Gastrocnemius medialis (tissue), 4 donors: ENCODE data around the gene OBSCN. TPM values are rescaled to one million over a fixed set of nuclear protein-coding genes. Genes with fewer than 3 reads are reported as not detected.
A peak's percentile ranks its signal among the peaks of the same experiment; 100 is the strongest.

Experiments used
- ATAC-seq, 2 donors: fragments of 150-250 bp; one replicate each; pipeline ENCODE4 v1.9.1; 2016
- DNase-seq, 2 donors: peaks; one replicate each; pipeline ENCODE4 v3.0.0-alpha.2; 2019
- H3K27ac ChIP-seq, 4 donors: fragments of 200-600 bp; sonication (generic); 1 replicate in 1 of 4; 2 replicates in 3 of 4; pipeline ENCODE4 v1.5.1; 2016 to 2018; ENCODE audit warnings: mild to moderate bottlenecking in 2 of 4, moderate library complexity in 1 of 4
- H3K27me3 ChIP-seq, 3 donors: fragments of 200-600 bp; sonication (generic) in 2 of 3; 1 replicate in 1 of 3; 2 replicates in 2 of 3; pipeline versions ENCODE4 v1.5.1 to v1.6.0; 2016 to 2019; ENCODE audit warnings: mild to moderate bottlenecking in 1 of 3, moderate library complexity in 1 of 3
- H3K36me3 ChIP-seq, 2 donors: fragments of 200-600 bp; sonication (generic) in 1 of 2; one replicate each; pipeline ENCODE4 v1.5.1; 2017 to 2018
- H3K4me1 ChIP-seq, 2 donors: fragments of 200-600 bp; sonication (generic) in 1 of 2; one replicate each; pipeline ENCODE4 v1.5.1; 2016 to 2017; ENCODE audit warnings: mild to moderate bottlenecking in 2 of 2
- H3K4me3 ChIP-seq, 4 donors: fragments of 200-600 bp; sonication (generic) in 3 of 4; 1 replicate in 1 of 4; 2 replicates in 3 of 4; pipeline ENCODE4 v1.5.1; 2016 to 2019; ENCODE audit warnings: mild to moderate bottlenecking in 2 of 4
- H3K9me3 ChIP-seq, 3 donors: fragments of 200-600 bp; sonication (generic) in 2 of 3; 1 replicate in 1 of 3; 2 replicates in 2 of 3; pipeline ENCODE4 v1.5.1; 2016 to 2019
- CTCF ChIP-seq, 5 experiments: fragments of 450-650 bp in 3 of 5; fragments of 200-600 bp in 2 of 5; sonication (generic) in 2 of 5; IDR thresholded peaks in 4 of 5; conservative IDR thresholded peaks in 1 of 5; 1 replicate in 4 of 5; 2 replicates in 1 of 5; pipeline ENCODE4 v1.5.1; 2016 to 2019; ENCODE audit warnings: antibody characterized with exemption in 5 of 5, mild to moderate bottlenecking in 3 of 5, moderate library complexity in 3 of 5
- POLR2A ChIP-seq, 2 donors: fragments of 450-650 bp; IDR thresholded peaks; one replicate each; pipeline ENCODE4 v1.6.1; 2017; ENCODE audit warnings: antibody characterized with exemption in 2 of 2, mild to moderate bottlenecking in 2 of 2, moderate library complexity in 2 of 2
- in situ Hi-C, 4 donors: fragments of 200-750 bp; cut with MboI; loops; one replicate each; pipeline versions ENCODE4 v1.15.0 to v1.8.0; 2017; ENCODE audit warnings: low sequenced_read_pairs in 4 of 4
- intact Hi-C: fragments of 100-400 bp; cut with DNase I; formaldehyde crosslinking; loops from one replicate; pipeline ENCODE4 v1.15.1; 2023; ENCODE audit warnings: low total_unique reads
- total RNA-seq, 4 donors: library from RNA; depleted of rRNA; stranded (reverse); fragments of >200 nt; gene quantifications; one replicate each; pipeline versions ENCODE4 v1.1.0 to v1.2.3, GENCODE V29; 2016

The OBSCN gene
- total RNA-seq, 4 donors from 2014 or later: 798 to 1,571 (median 1,162) TPM

- no peak for TF ChIP-seq POLR2A (IDR thresholded peaks at IDR 0.05)
- TF ChIP-seq CTCF (IDR thresholded peaks at IDR 0.05 in 4 of 5, conservative IDR thresholded peaks at IDR 0.05 in 1 of 5): no peak
- H3K36me3 ChIP-seq: peaks cover 0 to 100% of the 10 kb centered on the region in 2 donors
- DNase-seq (no peak), ATAC-seq (no peak)
- H3K4me1 ChIP-seq: no peaks in the 10 kb centered on the region
- H3K27ac ChIP-seq: no peak overlapping the region
- intact Hi-C loops (no loop called here), in situ Hi-C loops (loop anchor here in 1 of 4 donors (10.0 kb wide), 1 partner anchor 57 kb away; no protein-coding TSS in a partner anchor)
- H3K27me3 ChIP-seq: no peaks in the 10 kb centered on the region
- no peaks in the 10 kb centered on the region for H3K9me3 ChIP-seq
- H3K4me3 ChIP-seq: no peak overlapping the region
These were observed 90.0 kb downstream of the OBSCN start for GRCh38 chr1:228297822-228298221.

GRCh38 chr1:228298471-228298870 is 90.6 kb downstream of the OBSCN start:
- no peaks in the 10 kb centered on the region for H3K4me1 ChIP-seq
- no peak overlapping the region for H3K4me3 ChIP-seq
- H3K27me3 ChIP-seq: no peaks in the 10 kb centered on the region
- intact Hi-C loops (no loop called here), in situ Hi-C loops (loop anchor here in 1 of 4 donors (10.0 kb wide), 1 partner anchor 56 kb away; no protein-coding TSS in a partner anchor)
- H3K9me3 ChIP-seq: no peaks in the 10 kb centered on the region
- H3K27ac ChIP-seq: peak overlapping the region in 1 of 4 donors; percentile 47
- H3K36me3 ChIP-seq: peaks cover 0 to 100% of the 10 kb centered on the region in 2 donors
- DNase-seq (no peak), ATAC-seq (no peak)
- TF ChIP-seq CTCF (IDR thresholded peaks at IDR 0.05 in 4 of 5, conservative IDR thresholded peaks at IDR 0.05 in 1 of 5) (no peak), POLR2A (IDR thresholded peaks at IDR 0.05) (no peak)

- ATAC-seq: no peak
- TF ChIP-seq CTCF (IDR thresholded peaks at IDR 0.05 in 4 of 5, conservative IDR thresholded peaks at IDR 0.05 in 1 of 5): no peak
- no peak for TF ChIP-seq POLR2A (IDR thresholded peaks at IDR 0.05)
- H3K27ac ChIP-seq: peak overlapping the region in 3 of 4 donors; percentile 22 to 47 (median 32)
- in situ Hi-C loops: loop anchor here in 1 of 4 donors (10.0 kb wide), 1 partner anchor 56 kb away; no protein-coding TSS in a partner anchor
- H3K4me1 ChIP-seq: no peaks in the 10 kb centered on the region
- peaks cover 1 to 100% of the 10 kb centered on the region in 2 donors for H3K36me3 ChIP-seq
- intact Hi-C loops: no loop called here
- no peak for DNase-seq
- no peak overlapping the region for H3K4me3 ChIP-seq
- no peaks in the 10 kb centered on the region for H3K9me3 ChIP-seq
- H3K27me3 ChIP-seq: no peaks in the 10 kb centered on the region
These were observed 91.4 kb downstream of the OBSCN start for GRCh38 chr1:228299211-228299610.

GRCh38 chr1:228299901-228300300 is 92.1 kb downstream of the OBSCN start:
- in situ Hi-C loops: loop anchor here in 1 of 4 donors (10.0 kb wide), 1 partner anchor 55 kb away; no protein-coding TSS in a partner anchor
- intact Hi-C loops: no loop called here

More at GRCh38 chr1:228299901-228300300, 92.1 kb downstream of the OBSCN start:
- H3K36me3 ChIP-seq: peaks cover 2 to 100% of the 10 kb centered on the region in 2 donors
- H3K27ac ChIP-seq: peak overlapping the region in 3 of 4 donors; percentile 6 to 70 (median 32)
- H3K27me3 ChIP-seq: no peaks in the 10 kb centered on the region
- no peak for TF ChIP-seq POLR2A (IDR thresholded peaks at IDR 0.05)
- no peak for TF ChIP-seq CTCF (IDR thresholded peaks at IDR 0.05 in 4 of 5, conservative IDR thresholded peaks at IDR 0.05 in 1 of 5)
- H3K9me3 ChIP-seq: no peaks in the 10 kb centered on the region
- H3K4me1 ChIP-seq: no peaks in the 10 kb centered on the region
- DNase-seq: no peak
- ATAC-seq: no peak
- H3K4me3 ChIP-seq: no peak overlapping the region
